HEK293 (cell line): ENCODE measurements around the gene TSNAX.
A peak's percentile ranks its signal among the peaks of the same experiment; 100 is the strongest.

Source experiments
- CTCF ChIA-PET: fragments of 350-600 bp; formaldehyde crosslinking; extraction: SDS; loops from one replicate; lab custom pipeline; 2021; ENCODE audit warnings: antibody characterized with exemption; lab: Yijun Ruan, JAX
- POLR2A ChIA-PET: fragments of 300-600 bp; formaldehyde crosslinking; extraction: SDS; loops from one replicate; lab custom pipeline; 2020; ENCODE audit warnings: antibody characterized with exemption, inconsistent platforms; lab: Yijun Ruan, JAX
- H3K27ac ChIP-seq: fragments of 200-500 bp; sonication (Bioruptor generic); 2 replicates; pipeline ENCODE4 v1.5.1; 2014; ENCODE audit warnings: low read depth, low read length, control low read depth, inconsistent platforms; ENCODE audit errors: extremely low read depth
- H3K36me3 ChIP-seq, 2 experiments: fragments of 200-500 bp in 1 of 2; sonication (Bioruptor generic) in 1 of 2; 1 replicate in 1 of 2; 2 replicates in 1 of 2; pipeline ENCODE4 v1.5.1; 2014 to 2017; ENCODE audit warnings: inconsistent platforms in 2 of 2, low read length in 2 of 2; ENCODE audit not compliant: control insufficient read depth in 2 of 2, insufficient read depth in 1 of 2
- H3K4me1 ChIP-seq: fragments of 200-500 bp; sonication (Bioruptor generic); 2 replicates; pipeline ENCODE4 v1.5.1; 2014; ENCODE audit warnings: mild to moderate bottlenecking, low read length, inconsistent platforms; ENCODE audit not compliant: control insufficient read depth, insufficient read depth
- H3K4me3 ChIP-seq: 2 replicates; pipeline ENCODE4 v1.5.1; 2011; ENCODE audit warnings: low read depth, mild to moderate bottlenecking, control low read depth, low read length, moderate library complexity
- H3K9me3 ChIP-seq: fragments of 200-500 bp; sonication (Bioruptor generic); 2 replicates; pipeline ENCODE4 v1.5.1; 2014; ENCODE audit warnings: low read depth, low read length, inconsistent platforms; ENCODE audit not compliant: control insufficient read depth, insufficient read depth
- CTCF ChIP-seq: fragments of 450-650 bp; formaldehyde crosslinking; IDR thresholded peaks from 2 replicates; pipeline ENCODE4 v1.5.1; 2016; ENCODE audit warnings: missing biosample characterization, missing genetic modification characterization
- OVOL3 ChIP-seq: fragments of 450-650 bp; formaldehyde crosslinking; IDR thresholded peaks from 2 replicates; pipeline ENCODE4 v1.5.1; 2016; ENCODE audit warnings: missing biosample characterization, missing genetic modification characterization
- PRDM2 ChIP-seq: fragments of 450-650 bp; formaldehyde crosslinking; IDR thresholded peaks from 2 replicates; pipeline ENCODE4 v1.5.1; 2016; ENCODE audit warnings: missing biosample characterization, missing genetic modification characterization, borderline replicate concordance
- PRDM4 ChIP-seq: fragments of 450-650 bp; formaldehyde crosslinking; IDR thresholded peaks from 2 replicates; pipeline ENCODE4 v1.5.1; 2017; ENCODE audit warnings: missing biosample characterization, missing genetic modification characterization
- ZBTB1 ChIP-seq: fragments of 450-650 bp; formaldehyde crosslinking; IDR thresholded peaks from 2 replicates; pipeline ENCODE4 v1.5.1; 2016; ENCODE audit warnings: missing biosample characterization, missing genetic modification characterization
- ZNF138 ChIP-seq: fragments of 450-650 bp; formaldehyde crosslinking; IDR thresholded peaks from 2 replicates; pipeline ENCODE4 v1.5.1; 2016; ENCODE audit warnings: missing biosample characterization, missing genetic modification characterization, borderline replicate concordance
- ZNF157 ChIP-seq: fragments of 450-650 bp; formaldehyde crosslinking; IDR thresholded peaks from 2 replicates; pipeline ENCODE4 v1.5.1; 2016; ENCODE audit warnings: missing biosample characterization, missing genetic modification characterization
- ZNF221 ChIP-seq: fragments of 450-650 bp; formaldehyde crosslinking; IDR thresholded peaks from 2 replicates; pipeline ENCODE4 v1.5.1; 2017; ENCODE audit warnings: missing biosample characterization, missing genetic modification characterization, borderline replicate concordance
- ZNF350 ChIP-seq: fragments of 450-650 bp; formaldehyde crosslinking; IDR thresholded peaks from 2 replicates; pipeline ENCODE4 v1.5.0; 2017; ENCODE audit warnings: missing biosample characterization, mild to moderate bottlenecking, missing genetic modification characterization
- TF ChIP-seq, protein P1 (sequence below): fragments of 450-650 bp; formaldehyde crosslinking; IDR thresholded peaks from 2 replicates; pipeline ENCODE4 v1.5.1; 2016; ENCODE audit warnings: missing biosample characterization, missing genetic modification characterization, low read depth

Gene TSNAX

GRCh38 chr1:231557898-231558707, 29.6 kb downstream of the TSNAX start:
- no peaks in the 10 kb centered on the region for H3K9me3 ChIP-seq
- H3K4me1 ChIP-seq: no peaks in the 10 kb centered on the region
- TF ChIP-seq ZNF138 (tag by site-specific recombination) (no peak), OVOL3 (tag by site-specific recombination) (no peak), PRDM4 (tag by site-specific recombination) (no peak), ZNF350 (tag by site-specific recombination) (no peak), ZBTB1 (tag by site-specific recombination) (no peak), ZNF157 (tag by site-specific recombination) (no peak), ZNF221 (no peak), CTCF (tag by site-specific recombination) (no peak)
- ChIA-PET CTCF (interaction anchor here (0.5 to 1.4 kb wide), 5 partner anchors 8 to 203 kb away, joined by 3 to 4 read pairs (median 4); no protein-coding TSS in a partner anchor), POLR2A (interaction anchor here (0.8 to 0.9 kb wide), 2 partner anchors 11 to 34 kb away, joined by 3 to 4 read pairs; no protein-coding TSS in a partner anchor)
- H3K4me3 ChIP-seq: no peak overlapping the region
- no peak overlapping the region for H3K27ac ChIP-seq
- peaks cover 23 to 28% of the 10 kb centered on the region in 2 experiments for H3K36me3 ChIP-seq

- TF ChIP-seq, protein P1, sequence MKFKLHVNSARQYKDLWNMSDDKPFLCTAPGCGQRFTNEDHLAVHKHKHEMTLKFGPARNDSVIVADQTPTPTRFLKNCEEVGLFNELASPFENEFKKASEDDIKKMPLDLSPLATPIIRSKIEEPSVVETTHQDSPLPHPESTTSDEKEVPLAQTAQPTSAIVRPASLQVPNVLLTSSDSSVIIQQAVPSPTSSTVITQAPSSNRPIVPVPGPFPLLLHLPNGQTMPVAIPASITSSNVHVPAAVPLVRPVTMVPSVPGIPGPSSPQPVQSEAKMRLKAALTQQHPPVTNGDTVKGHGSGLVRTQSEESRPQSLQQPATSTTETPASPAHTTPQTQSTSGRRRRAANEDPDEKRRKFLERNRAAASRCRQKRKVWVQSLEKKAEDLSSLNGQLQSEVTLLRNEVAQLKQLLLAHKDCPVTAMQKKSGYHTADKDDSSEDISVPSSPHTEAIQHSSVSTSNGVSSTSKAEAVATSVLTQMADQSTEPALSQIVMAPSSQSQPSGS: peak; percentile 74
- TF ChIP-seq PRDM2 (tag by site-specific recombination): no peak
- H3K9me3 ChIP-seq: no peaks in the 10 kb centered on the region
- H3K36me3 ChIP-seq: peaks cover 26 to 31% of the 10 kb centered on the region in 2 experiments
- no peaks in the 10 kb centered on the region for H3K4me1 ChIP-seq
- CTCF ChIA-PET: interaction anchor here (1.4 kb wide), 1 partner anchor 9 kb away, joined by 4 read pairs; no protein-coding TSS in a partner anchor
- H3K4me3 ChIP-seq: no peak overlapping the region
- no peak overlapping the region for H3K27ac ChIP-seq
- POLR2A ChIA-PET: interaction anchor here (0.8 kb wide), 1 partner anchor 35 kb away, joined by 3 read pairs; no protein-coding TSS in a partner anchor
These were observed 30.3 kb downstream of the TSNAX start for GRCh38 chr1:231558708-231559185.
